Activated CD4-positive, alpha-beta T cell treated with anti-CD3 and anti-CD28 coated beads for 36 hours (primary cell): Measurements from ENCODE around the gene CANX. TPM values are rescaled to one million over a fixed set of nuclear protein-coding genes. Genes with fewer than 3 reads are reported as not detected.

ENCODE experiments used
- ATAC-seq: fragments of 200-7000 bp; cut with Tn5 transposase; one replicate; pipeline ENCODE4 v1.10.0; 2021; ENCODE audit warnings: mild to moderate bottlenecking, moderate library complexity
- CTCF ChIA-PET: fragments of 350-600 bp; sonication (Branson Sonifier 250); formaldehyde crosslinking; loops from one replicate; lab custom pipeline; 2021; ENCODE audit warnings: antibody characterized with exemption; lab: Charles Lee
- POLR2A ChIA-PET: fragments of 350-600 bp; sonication (Branson Sonifier 250); formaldehyde crosslinking; loops from one replicate; lab custom pipeline; 2021; ENCODE audit warnings: antibody characterized with exemption, inconsistent platforms; lab: Charles Lee
- DNase-seq: peaks from one replicate; pipeline ENCODE4 v3.0.0-alpha.2; 2020
- H3K27ac Mint-ChIP-seq: one replicate; pipeline ENCODE4 v1.8.0; 2021; ENCODE audit warnings: mixed read lengths
- H3K27me3 Mint-ChIP-seq: one replicate; pipeline ENCODE4 v1.8.0; 2021; ENCODE audit warnings: mixed read lengths
- H3K36me3 Mint-ChIP-seq: one replicate; pipeline ENCODE4 v1.8.0; 2021; ENCODE audit warnings: low read depth, mixed read lengths
- H3K4me1 Mint-ChIP-seq: one replicate; pipeline ENCODE4 v1.8.0; 2021; ENCODE audit warnings: mixed read lengths
- H3K4me3 Mint-ChIP-seq: one replicate; pipeline ENCODE4 v1.8.0; 2021; ENCODE audit warnings: mild to moderate bottlenecking, moderate library complexity, mixed read lengths
- H3K9me3 Mint-ChIP-seq: one replicate; pipeline ENCODE4 v1.8.0; 2021; ENCODE audit warnings: low read depth, mixed read lengths
- intact Hi-C, 2 experiments: fragments of 100-400 bp; cut with DNase I in 1 of 2; cut with micrococcal nuclease in 1 of 2; formaldehyde crosslinking; loops; one replicate each; pipeline versions ENCODE4 v1.14.2 to v1.15.1; 2022 to 2024; cut with DNase I, micrococcal nuclease
- total RNA-seq, 2 experiments: library from RNA; stranded (reverse); gene quantifications; one replicate each; pipeline ENCODE4 v1.2.3, GENCODE V29; 2021

CANX gene
- total RNA-seq, 2 experiments from 2014 or later = 472 to 554 TPM

DNA sequence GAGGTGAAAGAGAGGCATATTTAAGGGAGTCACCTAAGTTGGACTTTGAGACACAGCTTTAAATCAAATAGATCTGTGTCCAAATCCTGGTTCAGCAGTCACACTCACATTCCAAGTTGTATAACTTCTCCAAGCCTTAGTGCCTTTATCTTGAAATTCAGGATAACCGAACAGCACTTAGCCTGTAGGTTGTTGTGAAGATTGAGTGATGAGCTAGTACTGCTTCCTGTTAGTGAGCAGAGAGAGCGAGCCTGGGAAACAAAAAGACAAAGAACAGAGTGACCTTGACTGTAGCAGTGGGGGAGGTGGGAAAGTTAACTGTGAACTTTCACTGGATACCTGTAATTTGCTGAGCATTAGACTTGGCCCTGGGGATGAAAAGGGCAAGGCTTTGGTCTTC, 56.3 kb downstream of the CANX start:
- H3K9me3 Mint-ChIP-seq = no peaks in the 10 kb centered on the region
- intact Hi-C loops = no loop called here
- ATAC-seq (peak; percentile 40), DNase-seq (no peak)
- H3K27ac Mint-ChIP-seq = peak overlapping the region; percentile 71
- no peak overlapping the region for H3K4me3 Mint-ChIP-seq
- no peaks in the 10 kb centered on the region for H3K27me3 Mint-ChIP-seq
- ChIA-PET CTCF (interaction anchor here (0.9 to 1.2 kb wide), 7 partner anchors 8 to 46 kb away, joined by 3 to 7 read pairs (median 3); partner anchors contain the start of gene LTC4S), POLR2A (interaction anchor here (0.6 kb wide), 1 partner anchor 14 kb away, joined by 3 read pairs; no protein-coding TSS in a partner anchor)
- peaks cover 11% of the 10 kb centered on the region for H3K36me3 Mint-ChIP-seq
- peaks cover 49% of the 10 kb centered on the region for H3K4me1 Mint-ChIP-seq

DNA sequence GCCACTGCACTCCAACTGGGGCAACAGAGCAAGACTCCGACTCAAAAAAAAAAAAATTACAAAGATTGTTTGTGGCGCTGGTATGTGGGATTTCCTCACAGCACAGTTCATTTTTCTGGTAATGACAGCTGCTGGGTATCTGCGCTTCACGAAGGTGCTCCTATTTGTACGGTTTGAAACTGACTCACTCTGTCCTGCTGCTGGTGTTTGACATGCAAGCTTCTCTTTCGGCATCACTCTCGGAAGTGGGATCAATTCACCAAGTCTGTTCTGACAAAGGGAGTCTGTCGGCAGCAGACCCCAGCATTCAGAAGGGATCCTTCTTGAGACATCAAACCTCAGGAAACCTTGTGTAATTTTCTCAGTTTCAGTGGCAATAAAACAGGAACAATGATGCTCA, 60.2 kb downstream of the CANX start:
- intact Hi-C loops = no loop called here
- DNase-seq (peak; percentile 26), ATAC-seq (peak; percentile 32)
- H3K27ac Mint-ChIP-seq = peak overlapping the region; percentile 91
- peaks cover 7% of the 10 kb centered on the region for H3K36me3 Mint-ChIP-seq
- no peaks in the 10 kb centered on the region for H3K9me3 Mint-ChIP-seq
- POLR2A ChIA-PET = interaction anchor here (0.6 to 1.1 kb wide), 2 partner anchors 13 to 16 kb away, joined by 4 to 11 read pairs; no protein-coding TSS in a partner anchor
- no peak overlapping the region for H3K4me3 Mint-ChIP-seq
- H3K27me3 Mint-ChIP-seq = no peaks in the 10 kb centered on the region
- peaks cover 73% of the 10 kb centered on the region for H3K4me1 Mint-ChIP-seq
- CTCF ChIA-PET = no interaction called here

GRCh38 chr5:179759581-179760551, 61.1 kb downstream of the CANX start:
- Mint-ChIP-seq H3K4me1 (peaks cover 66% of the 10 kb centered on the region), H3K9me3 (no peaks in the 10 kb centered on the region)

DNA sequence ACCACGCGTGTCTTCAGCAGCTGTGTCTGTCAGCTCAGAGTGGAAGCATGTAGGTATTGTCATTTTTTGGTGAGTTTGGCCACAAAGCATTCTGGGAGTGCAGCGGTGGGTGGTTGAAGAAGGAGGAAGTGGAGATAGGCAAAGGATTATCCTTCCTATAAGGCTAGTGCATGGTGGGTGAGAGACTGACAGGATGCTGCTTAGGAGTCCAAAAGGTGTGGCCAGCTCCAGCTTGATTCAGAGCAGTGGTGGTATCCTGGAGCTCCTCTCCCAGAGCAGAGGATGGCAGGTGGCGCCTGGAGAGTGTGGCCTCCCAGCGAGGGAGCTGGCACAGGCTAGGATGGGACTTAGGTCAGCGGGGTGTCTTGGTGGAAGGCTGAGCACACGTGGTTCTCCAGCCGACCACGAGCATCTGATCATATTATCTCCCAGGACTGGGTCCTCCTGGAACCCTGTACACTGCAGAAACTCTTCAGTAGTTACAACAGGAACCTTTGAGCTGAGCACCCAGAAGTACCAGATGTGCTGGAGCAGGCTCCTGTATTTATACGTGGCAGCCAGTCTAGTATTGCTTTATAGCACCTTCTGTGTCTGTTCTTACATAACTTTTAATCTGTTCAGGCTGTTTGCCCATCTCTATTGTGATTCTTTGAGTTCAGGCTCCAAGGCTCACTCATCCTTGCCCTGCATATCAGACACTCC, 63.5 kb downstream of the CANX start:
- POLR2A ChIA-PET = interaction anchor here (0.6 to 1.1 kb wide), 2 partner anchors 24 to 138 kb away, joined by 3 read pairs; partner anchors contain the start of gene HNRNPH1

More at GRCh38 chr5:179759581-179760551, 61.1 kb downstream of the CANX start:
- POLR2A ChIA-PET = interaction anchor here (0.6 to 0.7 kb wide), 2 partner anchors 17 to 28 kb away, joined by 4 to 11 read pairs; no protein-coding TSS in a partner anchor
- intact Hi-C loops = no loop called here
- peaks cover 9% of the 10 kb centered on the region for H3K36me3 Mint-ChIP-seq
- no peaks in the 10 kb centered on the region for H3K27me3 Mint-ChIP-seq
- DNase-seq (peak; percentile 50), ATAC-seq (peak; percentile 80)
- CTCF ChIA-PET = interaction anchor here (0.6 to 1.1 kb wide), 2 partner anchors 21 to 28 kb away, joined by 3 to 4 read pairs; no protein-coding TSS in a partner anchor
- peak overlapping the region; percentile 32 for H3K4me3 Mint-ChIP-seq
- peak overlapping the region; percentile 91 for H3K27ac Mint-ChIP-seq

GRCh38 chr5:179762781-179763176, 64.0 kb downstream of the CANX start:
- Mint-ChIP-seq H3K27me3 (no peaks in the 10 kb centered on the region), H3K4me1 (peaks cover 76% of the 10 kb centered on the region), H3K9me3 (no peaks in the 10 kb centered on the region), H3K36me3 (peaks cover 27% of the 10 kb centered on the region), H3K27ac (no peak overlapping the region), H3K4me3 (no peak overlapping the region)
- ATAC-seq (no peak), DNase-seq (no peak)
- POLR2A ChIA-PET = interaction anchor here (0.6 to 1.1 kb wide), 3 partner anchors 139 to 530 kb away, joined by 3 to 9 read pairs (median 5); partner anchors contain the start of gene HNRNPH1
- intact Hi-C loops = loop anchor here (1.0 to 2.0 kb wide), 4 partner anchors 34 to 328 kb away; no protein-coding TSS in a partner anchor
- CTCF ChIA-PET = interaction anchor here (0.6 to 2.6 kb wide), 26 partner anchors 8 to 528 kb away, joined by 3 to 14 read pairs (median 6); partner anchors contain the start of gene MAML1

More for the DNA sequence above, 63.5 kb downstream of the CANX start:
- Mint-ChIP-seq H3K27ac (peak overlapping the region; percentile 47), H3K4me1 (peaks cover 74% of the 10 kb centered on the region), H3K4me3 (no peak overlapping the region), H3K9me3 (no peaks in the 10 kb centered on the region), H3K27me3 (no peaks in the 10 kb centered on the region), H3K36me3 (peaks cover 23% of the 10 kb centered on the region)
- intact Hi-C loops = loop anchor here in 1 of 2 experiments (2.0 kb wide), 1 partner anchor 35 kb away; no protein-coding TSS in a partner anchor
- ATAC-seq = peak; percentile 27
- peak; percentile 51 for DNase-seq
- CTCF ChIA-PET = interaction anchor here (0.6 to 2.6 kb wide), 24 partner anchors 10 to 150 kb away, joined by 3 to 14 read pairs (median 6); partner anchors contain the start of gene MAML1

DNA sequence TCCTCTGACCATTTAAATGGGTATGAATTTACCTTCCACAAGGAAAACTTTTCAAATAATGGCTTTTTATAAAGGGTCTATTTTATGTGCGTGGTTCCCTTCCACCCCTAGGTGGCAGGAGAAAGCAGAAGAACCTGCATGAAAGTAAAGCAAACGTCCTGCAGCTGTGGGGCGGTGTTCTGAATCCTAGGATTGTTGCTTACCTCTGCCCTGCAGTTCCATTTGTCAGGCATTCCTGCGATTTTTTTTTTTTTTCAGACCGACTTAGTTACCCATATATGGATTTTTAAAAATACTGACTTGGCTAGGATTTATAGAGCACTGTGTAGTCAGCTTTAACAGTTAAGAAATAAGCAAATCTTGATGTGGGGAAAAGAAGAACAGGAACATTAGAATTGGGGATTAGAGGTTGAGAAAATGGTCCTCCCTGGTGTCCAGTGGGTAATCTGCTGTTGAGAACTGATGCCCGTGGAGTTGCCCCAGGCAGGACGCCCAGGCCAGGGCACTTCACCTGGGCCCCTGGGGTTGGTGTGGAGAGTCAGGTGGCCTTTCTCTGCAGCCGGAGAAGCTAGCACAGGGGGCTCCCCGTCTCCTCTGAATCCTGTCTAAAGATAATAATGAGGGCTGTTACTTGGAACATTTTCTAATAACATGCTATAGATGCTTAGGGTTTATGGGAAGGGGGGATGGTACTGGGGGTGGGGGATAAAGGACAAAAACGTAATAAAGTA, 64.6 kb downstream of the CANX start:
- Mint-ChIP-seq H3K27ac (no peak overlapping the region), H3K9me3 (no peaks in the 10 kb centered on the region), H3K36me3 (peaks cover 31% of the 10 kb centered on the region), H3K27me3 (no peaks in the 10 kb centered on the region), H3K4me1 (peaks cover 79% of the 10 kb centered on the region), H3K4me3 (no peak overlapping the region)
- intact Hi-C loops = loop anchor here (1.0 to 2.0 kb wide), 4 partner anchors 33 to 327 kb away; no protein-coding TSS in a partner anchor
- ATAC-seq (peak; percentile 30), DNase-seq (peak; percentile 70)
- CTCF ChIA-PET = interaction anchor here (0.6 to 2.6 kb wide), 31 partner anchors 8 to 527 kb away, joined by 3 to 14 read pairs (median 4); partner anchors contain the start of gene MAML1
- POLR2A ChIA-PET = interaction anchor here (0.6 to 0.7 kb wide), 2 partner anchors 150 to 530 kb away, joined by 5 to 9 read pairs; no protein-coding TSS in a partner anchor

GRCh38 chr5:179764056-179764455, 65.3 kb downstream of the CANX start:
- peaks cover 31% of the 10 kb centered on the region for H3K36me3 Mint-ChIP-seq
- no peaks in the 10 kb centered on the region for H3K27me3 Mint-ChIP-seq
- ChIA-PET POLR2A (no interaction called here), CTCF (interaction anchor here (0.6 to 2.6 kb wide), 13 partner anchors 9 to 327 kb away, joined by 3 to 14 read pairs (median 4); partner anchors contain the start of gene MAML1)
- intact Hi-C loops = no loop called here
- H3K9me3 Mint-ChIP-seq = no peaks in the 10 kb centered on the region
- peaks cover 81% of the 10 kb centered on the region for H3K4me1 Mint-ChIP-seq
- DNase-seq (no peak), ATAC-seq (no peak)
- no peak overlapping the region for H3K27ac Mint-ChIP-seq
- no peak overlapping the region for H3K4me3 Mint-ChIP-seq

DNA sequence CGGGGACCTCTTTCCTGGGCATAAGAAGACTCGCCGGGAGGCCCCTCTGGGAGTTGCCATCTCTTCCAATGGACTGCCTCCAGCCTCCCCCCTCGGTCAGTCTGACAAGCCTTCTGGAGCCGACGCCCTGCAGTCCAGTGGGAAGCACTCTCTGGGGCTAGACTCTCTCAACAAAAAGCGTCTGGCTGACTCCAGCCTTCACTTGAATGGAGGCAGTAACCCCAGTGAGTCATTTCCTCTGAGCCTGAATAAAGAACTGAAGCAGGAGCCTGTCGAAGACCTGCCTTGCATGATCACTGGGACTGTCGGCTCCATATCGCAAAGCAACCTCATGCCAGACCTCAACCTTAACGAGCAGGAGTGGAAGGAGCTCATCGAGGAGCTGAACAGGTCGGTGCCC, 66.6 kb downstream of the CANX start:
- Mint-ChIP-seq H3K27ac (peak overlapping the region; percentile 64), H3K9me3 (no peaks in the 10 kb centered on the region), H3K27me3 (no peaks in the 10 kb centered on the region), H3K4me1 (peaks cover 68% of the 10 kb centered on the region), H3K4me3 (no peak overlapping the region), H3K36me3 (peaks cover 38% of the 10 kb centered on the region)
- DNase-seq = no peak
- POLR2A ChIA-PET = interaction anchor here (0.6 kb wide), 1 partner anchor 57 kb away, joined by 3 read pairs; no protein-coding TSS in a partner anchor
- intact Hi-C loops = no loop called here
- ATAC-seq = peak; percentile 23
- CTCF ChIA-PET = interaction anchor here (0.8 kb wide), 1 partner anchor 322 kb away, joined by 3 read pairs; no protein-coding TSS in a partner anchor

- Mint-ChIP-seq H3K4me3 (no peak overlapping the region), H3K27ac (no peak overlapping the region), H3K27me3 (no peaks in the 10 kb centered on the region), H3K36me3 (peaks cover 44% of the 10 kb centered on the region), H3K9me3 (no peaks in the 10 kb centered on the region), H3K4me1 (peaks cover 62% of the 10 kb centered on the region)
- ChIA-PET CTCF (interaction anchor here (0.7 to 0.8 kb wide), 3 partner anchors 12 to 321 kb away, joined by 3 read pairs; no protein-coding TSS in a partner anchor), POLR2A (interaction anchor here (0.6 kb wide), 1 partner anchor 56 kb away, joined by 3 read pairs; no protein-coding TSS in a partner anchor)
- DNase-seq = no peak
- ATAC-seq = no peak
- intact Hi-C loops = no loop called here
These were observed 67.4 kb downstream of the CANX start for GRCh38 chr5:179766021-179766725.
